Measurements from ENCODE around the gene PUS1.

- no peak for TF ChIP-seq RAD21 (IDR thresholded peaks at IDR 0.05 in 1 of 2, conservative IDR thresholded peaks at IDR 0.05 in 1 of 2; ENCODE audit: low read depth in 2 of 2, low read length in 2 of 2)
- no peak for TF ChIP-seq PHF8 (conservative IDR thresholded peaks at IDR 0.05; ENCODE audit: low read depth, low read length)
- TF ChIP-seq, protein P1, sequence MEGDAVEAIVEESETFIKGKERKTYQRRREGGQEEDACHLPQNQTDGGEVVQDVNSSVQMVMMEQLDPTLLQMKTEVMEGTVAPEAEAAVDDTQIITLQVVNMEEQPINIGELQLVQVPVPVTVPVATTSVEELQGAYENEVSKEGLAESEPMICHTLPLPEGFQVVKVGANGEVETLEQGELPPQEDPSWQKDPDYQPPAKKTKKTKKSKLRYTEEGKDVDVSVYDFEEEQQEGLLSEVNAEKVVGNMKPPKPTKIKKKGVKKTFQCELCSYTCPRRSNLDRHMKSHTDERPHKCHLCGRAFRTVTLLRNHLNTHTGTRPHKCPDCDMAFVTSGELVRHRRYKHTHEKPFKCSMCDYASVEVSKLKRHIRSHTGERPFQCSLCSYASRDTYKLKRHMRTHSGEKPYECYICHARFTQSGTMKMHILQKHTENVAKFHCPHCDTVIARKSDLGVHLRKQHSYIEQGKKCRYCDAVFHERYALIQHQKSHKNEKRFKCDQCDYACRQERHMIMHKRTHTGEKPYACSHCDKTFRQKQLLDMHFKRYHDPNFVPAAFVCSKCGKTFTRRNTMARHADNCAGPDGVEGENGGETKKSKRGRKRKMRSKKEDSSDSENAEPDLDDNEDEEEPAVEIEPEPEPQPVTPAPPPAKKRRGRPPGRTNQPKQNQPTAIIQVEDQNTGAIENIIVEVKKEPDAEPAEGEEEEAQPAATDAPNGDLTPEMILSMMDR (IDR thresholded peaks at IDR 0.05; ENCODE audit: control extremely low read depth in 1 of 3, insufficient read depth in 1 of 3, low read depth in 1 of 3, low read length in 3 of 3), result no peak
- no peak for TF ChIP-seq CHD2 (IDR thresholded peaks at IDR 0.05; ENCODE audit: low read length)
- no peak for TF ChIP-seq EZH2 (IDR thresholded peaks at IDR 0.05; ENCODE audit: low read depth, low read length, severe bottlenecking)
These were observed 24.7 kb upstream of the PUS1 start for GRCh38 chr12:131904346-131904745.
